ENCODE data around the gene TWSG1. TPM values are rescaled to one million over a fixed set of nuclear protein-coding genes. Genes with fewer than 3 reads are reported as not detected.

TWSG1 gene
- total and polyA plus RNA-seq, 10 of the 15 experiments (the other 5 are each of a cell fraction or from before 2014, with no cell fraction given): 11.1 to 45.1 (median 27.7) TPM

DNA sequence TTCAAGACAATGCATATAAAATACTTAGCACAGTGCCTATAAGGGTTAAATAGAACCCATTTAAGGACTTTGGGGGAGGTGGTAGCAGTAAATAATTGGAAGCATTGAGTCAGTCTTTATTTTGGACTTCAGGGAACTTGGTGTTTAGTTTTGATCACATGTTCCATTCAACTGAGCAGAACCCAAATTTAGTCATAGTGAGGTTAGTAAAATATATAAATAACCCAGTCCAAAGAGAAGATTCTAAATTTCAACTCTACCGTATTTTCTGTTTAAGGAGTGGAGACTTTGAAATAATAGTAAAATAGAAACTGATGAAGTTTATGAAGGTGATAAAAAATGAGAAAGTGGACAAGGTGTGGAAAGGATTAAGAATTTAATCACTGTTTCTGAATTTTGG is 19.7 kb downstream of the TWSG1 start (continued):
- TF ChIP-seq, protein P1, sequence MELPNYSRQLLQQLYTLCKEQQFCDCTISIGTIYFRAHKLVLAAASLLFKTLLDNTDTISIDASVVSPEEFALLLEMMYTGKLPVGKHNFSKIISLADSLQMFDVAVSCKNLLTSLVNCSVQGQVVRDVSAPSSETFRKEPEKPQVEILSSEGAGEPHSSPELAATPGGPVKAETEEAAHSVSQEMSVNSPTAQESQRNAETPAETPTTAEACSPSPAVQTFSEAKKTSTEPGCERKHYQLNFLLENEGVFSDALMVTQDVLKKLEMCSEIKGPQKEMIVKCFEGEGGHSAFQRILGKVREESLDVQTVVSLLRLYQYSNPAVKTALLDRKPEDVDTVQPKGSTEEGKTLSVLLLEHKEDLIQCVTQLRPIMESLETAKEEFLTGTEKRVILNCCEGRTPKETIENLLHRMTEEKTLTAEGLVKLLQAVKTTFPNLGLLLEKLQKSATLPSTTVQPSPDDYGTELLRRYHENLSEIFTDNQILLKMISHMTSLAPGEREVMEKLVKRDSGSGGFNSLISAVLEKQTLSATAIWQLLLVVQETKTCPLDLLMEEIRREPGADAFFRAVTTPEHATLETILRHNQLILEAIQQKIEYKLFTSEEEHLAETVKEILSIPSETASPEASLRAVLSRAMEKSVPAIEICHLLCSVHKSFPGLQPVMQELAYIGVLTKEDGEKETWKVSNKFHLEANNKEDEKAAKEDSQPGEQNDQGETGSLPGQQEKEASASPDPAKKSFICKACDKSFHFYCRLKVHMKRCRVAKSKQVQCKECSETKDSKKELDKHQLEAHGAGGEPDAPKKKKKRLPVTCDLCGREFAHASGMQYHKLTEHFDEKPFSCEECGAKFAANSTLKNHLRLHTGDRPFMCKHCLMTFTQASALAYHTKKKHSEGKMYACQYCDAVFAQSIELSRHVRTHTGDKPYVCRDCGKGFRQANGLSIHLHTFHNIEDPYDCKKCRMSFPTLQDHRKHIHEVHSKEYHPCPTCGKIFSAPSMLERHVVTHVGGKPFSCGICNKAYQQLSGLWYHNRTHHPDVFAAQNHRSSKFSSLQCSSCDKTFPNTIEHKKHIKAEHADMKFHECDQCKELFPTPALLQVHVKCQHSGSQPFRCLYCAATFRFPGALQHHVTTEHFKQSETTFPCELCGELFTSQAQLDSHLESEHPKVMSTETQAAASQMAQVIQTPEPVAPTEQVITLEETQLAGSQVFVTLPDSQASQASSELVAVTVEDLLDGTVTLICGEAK (IDR thresholded peaks at IDR 0.05; ENCODE audit: borderline replicate concordance): no peak
- TF ChIP-seq SP1 (IDR thresholded peaks at IDR 0.05; ENCODE audit: low read depth, low read length) (no peak), IRF3 (IDR thresholded peaks at IDR 0.05) (no peak), BMI1 (IDR thresholded peaks at IDR 0.05; ENCODE audit: borderline replicate concordance) (no peak), CBX3 (IDR thresholded peaks at IDR 0.05; ENCODE audit: borderline replicate concordance, low read depth) (no peak), PBX3 (IDR thresholded peaks at IDR 0.05; ENCODE audit: insufficient replicate concordance, low read depth, low read length) (no peak), MYB (IDR thresholded peaks at IDR 0.05; ENCODE audit: borderline replicate concordance, low read depth, low read length) (no peak), RAD21 (IDR thresholded peaks at IDR 0.05; ENCODE audit: insufficient read depth, low read depth, low read length) (no peak), FOS (IDR thresholded peaks at IDR 0.05; ENCODE audit: borderline replicate concordance, extremely low read depth, insufficient read length) (no peak), FOXK2 (IDR thresholded peaks at IDR 0.05) (no peak), PAX8 (IDR thresholded peaks at IDR 0.05) (no peak), HDAC2 (IDR thresholded peaks at IDR 0.05) (no peak), KDM1A (IDR thresholded peaks at IDR 0.05; ENCODE audit: borderline replicate concordance) (no peak)
- TF ChIP-seq, protein P2, sequence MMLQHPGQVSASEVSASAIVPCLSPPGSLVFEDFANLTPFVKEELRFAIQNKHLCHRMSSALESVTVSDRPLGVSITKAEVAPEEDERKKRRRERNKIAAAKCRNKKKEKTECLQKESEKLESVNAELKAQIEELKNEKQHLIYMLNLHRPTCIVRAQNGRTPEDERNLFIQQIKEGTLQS (IDR thresholded peaks at IDR 0.05; ENCODE audit: borderline replicate concordance, extremely low read depth, low read depth, low read length): peak; percentile 6; the same call in 1 of the 2 replicates
- TF ChIP-seq, protein P3, sequence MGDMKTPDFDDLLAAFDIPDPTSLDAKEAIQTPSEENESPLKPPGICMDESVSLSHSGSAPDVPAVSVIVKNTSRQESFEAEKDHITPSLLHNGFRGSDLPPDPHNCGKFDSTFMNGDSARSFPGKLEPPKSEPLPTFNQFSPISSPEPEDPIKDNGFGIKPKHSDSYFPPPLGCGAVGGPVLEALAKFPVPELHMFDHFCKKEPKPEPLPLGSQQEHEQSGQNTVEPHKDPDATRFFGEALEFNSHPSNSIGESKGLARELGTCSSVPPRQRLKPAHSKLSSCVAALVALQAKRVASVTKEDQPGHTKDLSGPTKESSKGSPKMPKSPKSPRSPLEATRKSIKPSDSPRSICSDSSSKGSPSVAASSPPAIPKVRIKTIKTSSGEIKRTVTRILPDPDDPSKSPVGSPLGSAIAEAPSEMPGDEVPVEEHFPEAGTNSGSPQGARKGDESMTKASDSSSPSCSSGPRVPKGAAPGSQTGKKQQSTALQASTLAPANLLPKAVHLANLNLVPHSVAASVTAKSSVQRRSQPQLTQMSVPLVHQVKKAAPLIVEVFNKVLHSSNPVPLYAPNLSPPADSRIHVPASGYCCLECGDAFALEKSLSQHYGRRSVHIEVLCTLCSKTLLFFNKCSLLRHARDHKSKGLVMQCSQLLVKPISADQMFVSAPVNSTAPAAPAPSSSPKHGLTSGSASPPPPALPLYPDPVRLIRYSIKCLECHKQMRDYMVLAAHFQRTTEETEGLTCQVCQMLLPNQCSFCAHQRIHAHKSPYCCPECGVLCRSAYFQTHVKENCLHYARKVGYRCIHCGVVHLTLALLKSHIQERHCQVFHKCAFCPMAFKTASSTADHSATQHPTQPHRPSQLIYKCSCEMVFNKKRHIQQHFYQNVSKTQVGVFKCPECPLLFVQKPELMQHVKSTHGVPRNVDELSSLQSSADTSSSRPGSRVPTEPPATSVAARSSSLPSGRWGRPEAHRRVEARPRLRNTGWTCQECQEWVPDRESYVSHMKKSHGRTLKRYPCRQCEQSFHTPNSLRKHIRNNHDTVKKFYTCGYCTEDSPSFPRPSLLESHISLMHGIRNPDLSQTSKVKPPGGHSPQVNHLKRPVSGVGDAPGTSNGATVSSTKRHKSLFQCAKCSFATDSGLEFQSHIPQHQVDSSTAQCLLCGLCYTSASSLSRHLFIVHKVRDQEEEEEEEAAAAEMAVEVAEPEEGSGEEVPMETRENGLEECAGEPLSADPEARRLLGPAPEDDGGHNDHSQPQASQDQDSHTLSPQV (IDR thresholded peaks at IDR 0.05): no peak
- TF ChIP-seq, protein P4, sequence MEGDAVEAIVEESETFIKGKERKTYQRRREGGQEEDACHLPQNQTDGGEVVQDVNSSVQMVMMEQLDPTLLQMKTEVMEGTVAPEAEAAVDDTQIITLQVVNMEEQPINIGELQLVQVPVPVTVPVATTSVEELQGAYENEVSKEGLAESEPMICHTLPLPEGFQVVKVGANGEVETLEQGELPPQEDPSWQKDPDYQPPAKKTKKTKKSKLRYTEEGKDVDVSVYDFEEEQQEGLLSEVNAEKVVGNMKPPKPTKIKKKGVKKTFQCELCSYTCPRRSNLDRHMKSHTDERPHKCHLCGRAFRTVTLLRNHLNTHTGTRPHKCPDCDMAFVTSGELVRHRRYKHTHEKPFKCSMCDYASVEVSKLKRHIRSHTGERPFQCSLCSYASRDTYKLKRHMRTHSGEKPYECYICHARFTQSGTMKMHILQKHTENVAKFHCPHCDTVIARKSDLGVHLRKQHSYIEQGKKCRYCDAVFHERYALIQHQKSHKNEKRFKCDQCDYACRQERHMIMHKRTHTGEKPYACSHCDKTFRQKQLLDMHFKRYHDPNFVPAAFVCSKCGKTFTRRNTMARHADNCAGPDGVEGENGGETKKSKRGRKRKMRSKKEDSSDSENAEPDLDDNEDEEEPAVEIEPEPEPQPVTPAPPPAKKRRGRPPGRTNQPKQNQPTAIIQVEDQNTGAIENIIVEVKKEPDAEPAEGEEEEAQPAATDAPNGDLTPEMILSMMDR (IDR thresholded peaks at IDR 0.05 in 2 of 3, conservative IDR thresholded peaks at IDR 0.05 in 1 of 3; ENCODE audit: control insufficient read depth in 2 of 3, extremely low read depth in 1 of 3, insufficient read depth in 1 of 3, low read depth in 3 of 3, low read length in 3 of 3): no peak
